HepG2 (cell line): ENCODE data around the gene RUVBL1. TPM values are rescaled to one million over a fixed set of nuclear protein-coding genes. Genes with fewer than 3 reads are reported as not detected.

Experiments used
- ATAC-seq: fragments of 200-7000 bp; cut with Tn5 transposase; 3 replicates; pipeline ENCODE4 v1.9.1; 2020; ENCODE audit warnings: mild to moderate bottlenecking, moderate library complexity
- BruUV-seq: library from RNA; stranded (reverse); fragments of 400-500 nt; replicated peaks from 2 replicates; lab custom pipeline; 2021; lab: Mats Ljungman, UMichigan
- CTCF ChIA-PET: fragments of 300-600 bp; formaldehyde crosslinking; extraction: SDS; loops from one replicate; lab custom pipeline; 2021; ENCODE audit warnings: low total read pairs, inconsistent platforms, low intra/inter-chr PET ratio; lab: Yijun Ruan, JAX
- POLR2A ChIA-PET: fragments of 350-600 bp; sonication (Branson Sonifier 250); formaldehyde crosslinking; loops from one replicate; lab custom pipeline; 2020; ENCODE audit warnings: antibody characterized with exemption, inconsistent platforms; lab: Yijun Ruan, JAX
- DNase-seq: peaks from one replicate; pipeline ENCODE4 v3.0.0-alpha.2; 2015; ENCODE audit warnings: low spot score
- FAIRE-seq: peaks from 3 replicates; lab custom pipeline; 2011; peaks lifted over from hg19 to GRCh38; lab: Jason Lieb, UNC
- H2AFZ ChIP-seq: one replicate; pipeline ENCODE4 v1.6.1; 2011; ENCODE audit warnings: low read length, inconsistent platforms
- H3K27ac ChIP-seq: fragments of 300-600 bp; 3 replicates; pipeline ENCODE4 v1.8.0; 2011; ENCODE audit warnings: mixed run types, mild to moderate bottlenecking, mixed read lengths, low read length, inconsistent platforms; ENCODE audit not compliant: insufficient read depth; ENCODE audit errors: extremely low read length
- H3K27me3 ChIP-seq, 2 experiments: fragments of 200-600 bp in 1 of 2; 2 replicates in 1 of 2; 3 replicates in 1 of 2; pipeline versions ENCODE4 v1.6.0 to v1.8.0; 2011; ENCODE audit warnings: low read length in 2 of 2, mild to moderate bottlenecking in 2 of 2, moderate library complexity in 2 of 2, inconsistent platforms in 1 of 2; ENCODE audit not compliant: insufficient read depth in 2 of 2, control insufficient read depth in 1 of 2
- H3K36me3 ChIP-seq, 2 experiments: fragments of 200-600 bp in 1 of 2; replicated peaks in 1 of 2; 2 replicates in 1 of 2; 3 replicates in 1 of 2; pipeline versions ENCODE4 v1.5.1 to v1.8.0; 2011; ENCODE audit warnings: low read length in 2 of 2, inconsistent platforms in 1 of 2; ENCODE audit not compliant: insufficient read depth in 2 of 2, control insufficient read depth in 1 of 2
- H3K4me1 ChIP-seq: 2 replicates; pipeline ENCODE4 v1.5.1; 2012; ENCODE audit warnings: low read length, inconsistent platforms; ENCODE audit not compliant: insufficient read depth
- H3K4me2 ChIP-seq: 2 replicates; pipeline ENCODE4 v1.6.0; 2011; ENCODE audit warnings: low read depth, low read length, inconsistent platforms
- H3K4me3 ChIP-seq, 3 experiments: fragments of 200-600 bp in 1 of 3; sonication (generic), shearing (Covaris generic) in 1 of 3; replicated peaks in 1 of 3; 2 replicates each; pipeline ENCODE4 v1.5.1; 2011 to 2016; ENCODE audit warnings: low read length in 3 of 3, inconsistent platforms in 2 of 3, low read depth in 2 of 3, mild to moderate bottlenecking in 2 of 3, control low read depth in 1 of 3, mixed read lengths in 1 of 3; ENCODE audit not compliant: insufficient read depth in 1 of 3
- H3K79me2 ChIP-seq: one replicate; pipeline ENCODE4 v1.6.1; 2011; ENCODE audit warnings: low read length, inconsistent platforms; ENCODE audit not compliant: insufficient read depth
- H3K9ac ChIP-seq: 2 replicates; pipeline ENCODE4 v1.6.0; 2011; ENCODE audit warnings: mild to moderate bottlenecking, low read depth, low read length, inconsistent platforms; ENCODE audit not compliant: insufficient read depth
- H3K9me3 ChIP-seq: 2 replicates; pipeline ENCODE4 v1.5.1; 2012; ENCODE audit warnings: mild to moderate bottlenecking, low read length
- H4K20me1 ChIP-seq: 2 replicates; pipeline ENCODE4 v1.6.0; 2011; ENCODE audit warnings: inconsistent platforms, mild to moderate bottlenecking, low read length, moderate library complexity; ENCODE audit not compliant: insufficient read depth
- CREM ChIP-seq, 2 experiments: sonication (generic) in 1 of 2; formaldehyde crosslinking in 1 of 2; IDR thresholded peaks; 2 replicates each; pipeline versions ENCODE4 v1.4.0 to v1.6.1; 2016 to 2020; ENCODE audit warnings: antibody characterized with exemption in 1 of 2, mild to moderate bottlenecking in 1 of 2, missing genetic modification reagents in 1 of 2
- FOXK1 ChIP-seq: sonication (generic); formaldehyde crosslinking; IDR thresholded peaks from 2 replicates; pipeline ENCODE4 v1.4.0; 2020; ENCODE audit warnings: low read depth, missing genetic modification reagents, borderline replicate concordance
- HES4 ChIP-seq: sonication (generic); formaldehyde crosslinking; IDR thresholded peaks from 2 replicates; pipeline ENCODE4 v1.9.0; 2021; ENCODE audit warnings: mild to moderate bottlenecking, missing genetic modification reagents, borderline replicate concordance
- KLF9 ChIP-seq: IDR thresholded peaks from 2 replicates; pipeline ENCODE4 v1.6.1; 2016; ENCODE audit warnings: low read depth
- PITX1 ChIP-seq: sonication (generic); formaldehyde crosslinking; IDR thresholded peaks from 2 replicates; pipeline ENCODE4 v1.5.1; 2020; ENCODE audit warnings: mild to moderate bottlenecking, missing genetic modification reagents
- ZNF234 ChIP-seq: sonication (generic); formaldehyde crosslinking; conservative IDR thresholded peaks from 2 replicates; pipeline ENCODE4 v1.5.1; 2020; ENCODE audit warnings: mild to moderate bottlenecking, missing genetic modification reagents
- ZNF446 ChIP-seq: sonication (generic); formaldehyde crosslinking; IDR thresholded peaks from 2 replicates; pipeline ENCODE4 v1.5.0; 2020; ENCODE audit warnings: mild to moderate bottlenecking, missing genetic modification reagents
- ZNF496 ChIP-seq: sonication (generic); formaldehyde crosslinking; IDR thresholded peaks from 2 replicates; pipeline ENCODE4 v1.8.1; 2023; ENCODE audit warnings: mild to moderate bottlenecking, moderate library complexity, missing genetic modification reagents; ENCODE audit not compliant: insufficient replicate concordance
- WGBS: methylation state at CpG from one replicate; pipeline ENCODE4 v1.1.6; 2017; ENCODE audit warnings: low lambda C conversion rate; 5-methylcytosine and 5-hydroxymethylcytosine counted together
- in situ Hi-C: cut with HindIII; loops from 2 replicates; pipeline ENCODE4 v1.10.0; 2017; ENCODE audit warnings: low pct_unique_long_range_greater_than_20kb; ENCODE audit not compliant: extremely low pct_ligation_motif_present
- intact Hi-C: fragments of 100-400 bp; cut with micrococcal nuclease; formaldehyde crosslinking; loops from one replicate; pipeline ENCODE4 v1.10.0; 2022; ENCODE audit not compliant: unreplicated experiment
- polyA plus RNA-seq, 8 experiments: library from polyadenylated mRNA; depleted of rRNA in 3 of 8; stranded (reverse) in 7 of 8; unstranded in 1 of 8; fragments of >200 nt; fragmentation: Illumina TruSeq in 4 of 8; extraction: Trizol in 4 of 8; gene quantifications; 2 replicates each; pipeline versions ENCODE4 v1.2.1 to v1.2.3, GENCODE V29; 2011 to 2016; ENCODE audit warnings: low read depth in 4 of 8, missing spikeins in 1 of 8, mixed read lengths in 1 of 8; ENCODE audit not compliant: insufficient read depth in 1 of 8
- total RNA-seq, 5 experiments: library from RNA; depleted of rRNA; stranded (reverse); fragments of >200 nt; fragmentation: Illumina TruSeq; extraction: Trizol; gene quantifications; 2 replicates each; pipeline ENCODE4 v1.2.3, GENCODE V29; 2016; ENCODE audit warnings: low read depth in 1 of 5
- TF ChIP-seq, protein P1 (sequence below): sonication (generic); formaldehyde crosslinking; IDR thresholded peaks from 2 replicates; pipeline ENCODE4 v1.8.0; 2022; ENCODE audit warnings: missing genetic modification reagents, mild to moderate bottlenecking, moderate library complexity, borderline replicate concordance
- TF ChIP-seq, protein P2 (sequence below): sonication (generic); formaldehyde crosslinking; IDR thresholded peaks from 2 replicates; pipeline ENCODE4 v1.5.0; 2020; ENCODE audit warnings: mild to moderate bottlenecking, low read depth, missing genetic modification reagents, borderline replicate concordance
- TF ChIP-seq, protein P3 (sequence below): sonication (generic); formaldehyde crosslinking; IDR thresholded peaks from 2 replicates; pipeline ENCODE4 v1.8.1; 2023; ENCODE audit warnings: mild to moderate bottlenecking, moderate library complexity, missing genetic modification reagents

RUVBL1 gene
- total and polyA plus RNA-seq, 2 of the 13 experiments (the other 11 are each of a cell fraction or from before 2014, with no cell fraction given), result 32.7 to 86.3 TPM

GRCh38 chr3:128077665-128078064, 45.9 kb downstream of the RUVBL1 start:
- H4K20me1 ChIP-seq, result peaks cover 4% of the 10 kb centered on the region; the same call in 1 of the 2 replicates
- no peak overlapping the region for H3K4me3 ChIP-seq
- FAIRE-seq (no peak), ATAC-seq (no peak), DNase-seq (no peak)
- H3K27me3 ChIP-seq, result no peaks in the 10 kb centered on the region
- TF ChIP-seq CREM (IDR thresholded peaks at IDR 0.05) (no peak), CREM (CRISPR knock-in tag; IDR thresholded peaks at IDR 0.05) (no peak), ZNF446 (CRISPR knock-in tag) (no peak), FOXK1 (CRISPR knock-in tag) (no peak), KLF9 (CRISPR knock-in tag) (no peak), HES4 (CRISPR knock-in tag) (no peak), ZNF234 (CRISPR knock-in tag) (no peak)
- peaks cover 10% of the 10 kb centered on the region; the same call in 1 of the 2 replicates for H3K4me1 ChIP-seq
- intact Hi-C loops (no loop called here), in situ Hi-C loops (no loop called here)
- WGBS, result 100% methylated on average over 1 of the region's 1 CpG
- H3K36me3 ChIP-seq, result peaks cover 5 to 54% of the 10 kb centered on the region in 2 experiments
- H3K79me2 ChIP-seq, result no peaks in the 10 kb centered on the region
- no peak overlapping the region for H3K9ac ChIP-seq
- BruUV-seq, result no TSS peak
- H3K27ac ChIP-seq, result no peak overlapping the region
- CTCF ChIA-PET, result interaction anchor here (0.5 kb wide), 1 partner anchor 443 kb away, joined by 3 read pairs; no protein-coding TSS in a partner anchor
- POLR2A ChIA-PET, result no interaction called here
- no peak overlapping the region for H3K4me2 ChIP-seq
- no peaks in the 10 kb centered on the region for H3K9me3 ChIP-seq
- H2AFZ ChIP-seq, result no peak overlapping the region

GRCh38 chr3:128077202-128077624, 46.4 kb downstream of the RUVBL1 start:
- DNase-seq (no peak), FAIRE-seq (no peak), ATAC-seq (0 out of 3 replicates have a peak, but pooled peaks have one; percentile 6)
- Histone ChIP-seq H3K27ac (no peak overlapping the region), H3K4me1 (peaks cover 10% of the 10 kb centered on the region; the same call in 1 of the 2 replicates), H3K27me3 (no peaks in the 10 kb centered on the region), H3K4me3 (no peak overlapping the region), H4K20me1 (peaks cover 8% of the 10 kb centered on the region; the same call in 1 of the 2 replicates), H3K9ac (no peak overlapping the region), H3K4me2 (no peak overlapping the region), H3K79me2 (no peaks in the 10 kb centered on the region), H3K9me3 (no peaks in the 10 kb centered on the region), H3K36me3 (peaks cover 7 to 55% of the 10 kb centered on the region in 2 experiments), H2AFZ (no peak overlapping the region)
- 94% methylated on average over 11 of the region's 11 CpGs for whole genome bisulfite sequencing
- intact Hi-C loops, result no loop called here
- in situ Hi-C loops, result no loop called here
- BruUV-seq, result no TSS peak
- CTCF ChIA-PET, result interaction anchor here (0.5 kb wide), 1 partner anchor 443 kb away, joined by 3 read pairs; no protein-coding TSS in a partner anchor
- POLR2A ChIA-PET, result no interaction called here
- TF ChIP-seq PITX1 (CRISPR knock-in tag) (no peak), ZNF496 (CRISPR knock-in tag) (no peak)
- TF ChIP-seq, protein P1, sequence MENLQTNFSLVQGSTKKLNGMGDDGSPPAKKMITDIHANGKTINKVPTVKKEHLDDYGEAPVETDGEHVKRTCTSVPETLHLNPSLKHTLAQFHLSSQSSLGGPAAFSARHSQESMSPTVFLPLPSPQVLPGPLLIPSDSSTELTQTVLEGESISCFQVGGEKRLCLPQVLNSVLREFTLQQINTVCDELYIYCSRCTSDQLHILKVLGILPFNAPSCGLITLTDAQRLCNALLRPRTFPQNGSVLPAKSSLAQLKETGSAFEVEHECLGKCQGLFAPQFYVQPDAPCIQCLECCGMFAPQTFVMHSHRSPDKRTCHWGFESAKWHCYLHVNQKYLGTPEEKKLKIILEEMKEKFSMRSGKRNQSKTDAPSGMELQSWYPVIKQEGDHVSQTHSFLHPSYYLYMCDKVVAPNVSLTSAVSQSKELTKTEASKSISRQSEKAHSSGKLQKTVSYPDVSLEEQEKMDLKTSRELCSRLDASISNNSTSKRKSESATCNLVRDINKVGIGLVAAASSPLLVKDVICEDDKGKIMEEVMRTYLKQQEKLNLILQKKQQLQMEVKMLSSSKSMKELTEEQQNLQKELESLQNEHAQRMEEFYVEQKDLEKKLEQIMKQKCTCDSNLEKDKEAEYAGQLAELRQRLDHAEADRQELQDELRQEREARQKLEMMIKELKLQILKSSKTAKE (CRISPR knock-in tag), result no peak
- TF ChIP-seq, protein P2, sequence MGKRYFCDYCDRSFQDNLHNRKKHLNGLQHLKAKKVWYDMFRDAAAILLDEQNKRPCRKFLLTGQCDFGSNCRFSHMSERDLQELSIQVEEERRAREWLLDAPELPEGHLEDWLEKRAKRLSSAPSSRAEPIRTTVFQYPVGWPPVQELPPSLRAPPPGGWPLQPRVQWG (CRISPR knock-in tag), result no peak
- TF ChIP-seq, protein P3, sequence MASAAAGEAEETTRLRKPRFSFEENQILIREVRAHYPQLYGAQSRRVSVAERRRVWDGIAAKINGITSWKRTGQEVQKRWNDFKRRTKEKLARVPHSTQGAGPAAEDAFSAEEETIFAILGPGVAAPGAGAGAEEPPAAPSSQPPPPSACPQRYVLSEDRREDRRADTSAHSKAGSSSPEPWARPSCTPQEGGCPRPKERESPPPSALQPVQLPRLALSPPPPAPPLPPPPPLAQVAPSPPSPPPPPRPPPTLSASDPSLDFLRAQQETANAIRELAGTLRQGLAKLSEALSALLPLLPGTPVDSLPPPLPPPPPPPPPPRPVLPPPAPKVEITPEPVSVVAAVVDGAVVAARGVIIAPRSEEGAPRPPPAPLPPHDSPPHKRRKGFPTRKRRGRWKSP, result no peak
